NCI-H1105 treated with DMSO at 0.1 percent for 48 hours (cell line): Measurements from ENCODE around the gene RPS4Y1.
"Not testable (repeated sequence)": the region's sequence is repeated elsewhere in the genome, so short reads cannot be mapped to it uniquely, and the experiment has no call there.

Experiments
- DNase-seq: peaks from one replicate; lab custom pipeline; 2025; lab: John Stamatoyannopoulos, UW

Gene RPS4Y1

DNA sequence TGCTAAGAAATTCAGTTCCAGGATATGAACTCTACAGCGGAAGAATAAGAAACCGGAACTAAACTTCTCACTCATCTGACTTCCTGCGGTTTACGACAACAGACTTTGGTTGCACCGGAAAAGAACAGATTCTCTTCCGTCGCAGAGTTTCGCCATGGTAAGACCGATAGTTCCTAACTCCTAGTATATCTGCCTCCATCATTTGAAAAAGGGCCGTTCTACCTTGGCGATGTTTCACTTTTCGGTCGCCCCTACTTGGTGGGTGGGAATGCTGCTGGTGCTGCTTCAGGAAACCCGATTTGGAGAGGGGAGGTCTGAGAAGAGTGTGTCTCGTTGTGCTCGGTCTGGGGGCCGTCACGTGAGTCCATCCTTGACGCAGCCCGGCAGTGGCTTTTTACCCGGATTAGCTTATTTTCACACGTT lies at the start of gene RPS4Y1:
Gene RPS4Y1 (plus strand): TSS at position 132 of the 423 bp plus-strand sequence. CDS start 23 bp downstream, at position 155.
- DNase-seq = no peak

DNA sequence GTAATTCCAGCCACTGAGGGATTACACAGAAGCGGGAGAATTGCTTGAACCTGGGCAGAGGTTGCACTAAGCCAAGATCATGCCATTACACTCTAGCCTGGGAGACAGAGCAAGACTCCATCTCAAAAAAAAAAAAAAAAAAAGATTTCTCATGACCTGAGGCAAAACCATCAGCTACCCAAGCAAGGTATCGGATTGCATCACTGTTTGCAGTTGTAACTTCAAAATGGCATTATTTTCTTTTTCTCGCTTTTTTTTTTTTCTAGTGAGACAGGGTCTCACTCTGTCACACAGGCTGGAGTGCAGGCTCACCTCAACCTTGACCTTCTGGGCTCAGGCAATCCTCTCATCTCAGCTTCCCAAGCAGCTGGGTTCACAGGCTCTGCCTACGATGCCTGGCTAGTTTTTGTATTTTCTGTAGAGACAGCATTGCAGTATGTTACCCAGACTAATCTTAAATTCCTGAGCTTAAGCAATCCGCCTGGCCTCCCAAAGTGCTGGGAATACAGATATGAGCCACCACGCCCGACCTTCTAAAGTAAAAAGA lies 44.4 kb upstream of the RPS4Y1 start:
- DNase-seq = no peak

DNA sequence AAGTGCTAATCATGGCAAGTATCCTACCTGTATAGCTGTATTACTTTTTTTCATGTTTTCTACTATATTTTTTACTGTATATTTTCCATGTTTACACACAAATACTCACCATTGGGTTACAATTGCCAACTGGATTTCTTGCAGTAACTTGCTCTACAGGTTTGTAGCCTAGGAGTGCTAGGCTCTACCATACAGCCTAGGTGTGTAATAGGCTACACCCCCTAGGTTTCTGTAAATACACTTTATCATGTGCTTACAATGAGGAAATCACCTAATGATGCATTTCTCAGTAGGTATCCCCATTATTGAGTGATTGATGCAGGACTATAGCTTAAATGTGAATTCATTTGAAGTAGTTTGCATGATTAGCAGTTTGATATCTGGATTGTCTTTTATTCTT lies 43.4 kb upstream of the RPS4Y1 start:
- DNase-seq = no peak

DNA sequence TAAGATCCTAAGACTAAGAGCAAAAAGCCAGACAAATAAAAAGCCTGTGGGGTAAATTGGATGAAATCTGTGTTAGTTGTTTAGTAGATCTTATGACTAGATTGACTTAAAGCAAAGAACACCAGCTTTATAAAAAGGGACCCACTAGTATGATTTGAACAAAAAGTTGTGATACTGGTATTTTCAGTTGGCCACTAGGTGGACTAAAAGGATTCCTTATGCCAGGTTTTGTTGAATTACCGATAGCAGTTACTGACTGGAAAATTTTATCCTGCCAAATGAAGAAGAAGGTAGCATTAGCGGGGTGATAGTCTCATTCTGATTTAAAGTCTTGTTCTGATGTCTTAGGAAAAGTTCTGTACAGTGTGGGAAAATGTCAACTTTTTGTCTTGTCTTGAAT lies 41.2 kb upstream of the RPS4Y1 start:
- DNase-seq = no peak

DNA sequence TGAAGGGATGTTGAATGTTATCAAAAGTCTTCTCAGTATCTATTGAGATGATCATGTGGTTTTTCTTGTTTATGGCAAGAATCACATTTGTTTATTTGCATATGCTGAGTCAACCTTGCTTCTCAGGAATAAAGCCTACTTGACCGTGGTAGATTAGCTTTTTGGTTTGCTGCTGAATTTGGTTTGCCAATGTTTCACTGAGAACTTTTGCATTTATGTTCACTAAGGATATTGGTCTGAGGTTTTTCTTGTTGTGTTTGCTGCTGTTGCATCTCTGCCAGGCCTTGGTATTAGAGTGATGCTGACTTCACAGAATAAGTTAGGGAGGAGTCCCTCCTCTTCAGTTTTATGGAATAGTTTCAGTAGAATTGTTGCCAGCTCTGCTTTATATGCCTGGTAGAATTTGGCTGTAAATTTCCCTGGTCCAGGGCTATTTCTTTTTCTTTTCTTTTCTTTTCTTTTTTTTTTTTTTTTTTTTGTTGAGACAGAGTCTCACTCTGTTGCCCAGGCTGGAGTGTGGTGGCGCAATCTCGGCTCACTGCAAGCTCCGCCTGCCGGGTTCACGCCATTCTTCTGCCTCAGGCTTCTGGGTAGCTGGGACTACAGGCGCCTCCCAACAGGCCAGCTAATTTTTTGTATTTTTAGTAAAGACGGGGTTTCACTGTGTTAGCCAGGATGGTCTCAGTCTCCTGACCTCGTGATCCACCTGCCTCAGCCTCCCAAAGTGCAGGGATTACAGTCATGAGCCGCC lies 24.1 kb upstream of the RPS4Y1 start:
- not testable (repeated sequence) for DNase-seq

DNA sequence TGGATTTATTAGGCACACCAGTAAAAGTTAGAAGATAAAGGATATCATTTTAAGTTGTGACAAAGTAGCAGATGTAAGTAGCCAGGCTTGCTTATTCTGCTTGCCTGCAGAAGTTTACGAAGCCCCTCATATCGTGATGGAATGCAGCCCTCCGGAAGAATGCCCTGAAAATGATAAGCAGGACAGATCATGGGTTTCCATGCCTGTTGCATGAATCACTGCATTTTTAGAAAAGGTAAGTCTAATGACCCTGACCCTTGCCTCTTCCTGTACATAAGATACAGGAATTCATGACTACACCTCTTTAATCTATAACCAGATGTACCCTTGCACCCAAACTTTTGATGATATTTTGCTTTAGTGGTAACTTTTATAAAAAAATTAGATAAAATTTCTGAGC lies 16.9 kb upstream of the RPS4Y1 start:
- DNase-seq = no peak

DNA sequence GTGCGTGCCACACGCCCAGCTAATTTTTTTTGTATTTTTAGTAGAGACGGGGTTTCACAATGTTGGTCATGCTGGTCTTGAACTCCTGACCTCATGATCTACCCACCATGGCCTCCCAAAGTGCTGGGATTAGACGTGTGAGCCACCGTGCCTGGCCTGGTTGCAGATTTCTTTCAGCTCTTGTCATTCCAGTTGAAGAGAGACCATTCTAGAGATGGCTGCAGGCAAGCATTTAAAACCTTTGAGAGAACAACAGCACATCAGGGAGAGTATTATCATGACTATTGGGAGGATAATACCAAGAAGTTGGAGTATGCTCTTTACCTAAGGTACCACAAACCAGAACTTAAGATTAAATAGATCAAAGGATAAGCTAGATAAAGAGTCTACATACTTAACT lies 12.9 kb upstream of the RPS4Y1 start:
- no peak for DNase-seq

DNA sequence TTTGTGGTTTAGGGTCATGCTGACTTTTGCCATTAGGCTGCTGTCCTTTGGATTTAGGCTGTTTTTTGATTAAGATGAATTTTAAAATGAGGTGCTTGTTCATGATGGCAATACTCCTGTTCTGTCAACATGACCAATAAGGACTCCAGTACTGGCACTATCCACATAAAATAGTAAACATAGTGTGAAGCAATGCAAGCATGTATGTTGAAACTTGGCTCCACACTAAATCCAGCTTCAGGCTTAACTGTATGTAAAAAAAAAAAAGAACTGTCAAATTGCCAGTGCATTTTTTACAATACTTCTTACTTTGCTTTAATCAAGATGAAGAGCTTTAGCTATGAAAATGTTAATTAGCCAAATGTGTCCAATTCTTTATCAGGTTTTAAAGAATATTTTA lies 6.2 kb upstream of the RPS4Y1 start:
- no peak for DNase-seq

DNA sequence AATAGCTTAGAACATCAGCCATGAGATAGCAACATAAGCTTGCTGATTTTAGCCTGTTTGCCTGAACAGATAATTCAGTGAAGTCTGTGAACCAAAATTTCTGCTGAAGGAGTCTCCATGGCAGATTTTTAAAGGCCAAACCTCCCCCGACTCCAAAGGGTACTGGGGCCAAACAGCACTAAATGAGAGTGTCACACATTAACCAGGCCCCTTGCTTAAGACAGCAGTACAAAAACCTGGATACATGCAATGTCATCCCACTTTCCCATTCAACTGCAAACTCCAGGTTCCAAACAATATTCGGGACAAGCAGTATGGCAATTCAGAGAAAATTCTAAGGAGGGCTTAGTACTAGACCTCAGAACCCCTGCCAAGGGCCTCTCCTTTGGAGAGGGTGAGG lies 4.3 kb upstream of the RPS4Y1 start:
- no peak for DNase-seq

DNA sequence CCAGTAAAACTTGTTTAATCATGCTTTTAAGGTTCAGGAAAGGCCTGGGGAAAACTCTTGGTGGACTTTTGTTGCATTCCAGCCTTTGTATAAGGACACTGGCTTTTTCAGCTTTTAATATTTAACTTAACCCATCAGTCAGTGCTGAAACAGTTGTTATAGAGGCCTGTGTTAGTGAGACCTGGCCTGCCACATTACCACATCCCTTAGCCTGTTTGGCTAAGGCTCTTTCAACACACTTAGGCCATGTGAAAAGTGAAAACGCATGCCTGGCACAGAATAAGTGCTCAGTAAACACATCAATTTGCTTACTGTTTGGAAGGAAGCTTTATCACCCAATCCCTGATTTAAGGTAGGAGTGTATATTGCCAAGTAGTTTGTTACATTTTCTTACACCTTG lies 3.5 kb upstream of the RPS4Y1 start:
- no peak for DNase-seq

DNA sequence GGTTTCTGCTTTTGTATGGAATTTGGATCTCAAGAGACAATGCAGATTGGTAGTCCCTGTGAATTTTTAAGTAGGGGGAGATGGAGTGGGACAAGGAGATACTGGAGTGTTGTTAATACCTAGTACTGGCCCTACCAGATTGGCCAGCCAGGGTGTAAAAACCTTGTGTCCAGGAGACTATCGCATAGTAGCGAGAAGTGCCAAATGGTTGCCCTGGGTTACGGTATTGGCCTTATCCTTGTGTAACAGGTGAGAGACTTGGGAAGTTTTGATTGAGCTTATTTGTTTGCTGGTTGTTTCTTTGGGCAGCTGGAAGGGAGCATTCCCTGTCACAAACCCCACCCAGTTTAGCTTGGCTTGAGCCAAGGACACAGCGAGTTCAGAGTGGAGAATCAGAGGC lies 5.4 kb downstream of the RPS4Y1 start:
- DNase-seq = no peak

DNA sequence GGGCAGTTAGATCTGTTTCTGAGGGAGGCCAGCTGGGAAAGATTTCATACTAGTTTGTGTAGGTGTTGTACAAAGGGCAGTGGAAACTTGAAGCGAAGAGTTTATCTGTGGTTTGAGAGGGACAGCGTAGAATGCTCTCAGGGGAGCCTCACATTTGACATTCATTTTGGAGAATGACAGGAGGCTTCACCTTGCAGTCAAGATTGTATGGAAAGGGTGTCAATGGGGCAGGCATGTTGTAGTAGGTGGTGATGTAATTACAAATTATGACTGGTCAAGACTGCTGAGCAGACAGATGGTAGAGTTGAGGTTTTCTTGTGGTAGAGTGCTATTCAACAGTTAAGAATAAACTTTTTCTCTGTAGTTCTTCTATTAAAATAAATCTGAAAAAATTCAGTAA lies 7.0 kb downstream of the RPS4Y1 start:
- no peak for DNase-seq

DNA sequence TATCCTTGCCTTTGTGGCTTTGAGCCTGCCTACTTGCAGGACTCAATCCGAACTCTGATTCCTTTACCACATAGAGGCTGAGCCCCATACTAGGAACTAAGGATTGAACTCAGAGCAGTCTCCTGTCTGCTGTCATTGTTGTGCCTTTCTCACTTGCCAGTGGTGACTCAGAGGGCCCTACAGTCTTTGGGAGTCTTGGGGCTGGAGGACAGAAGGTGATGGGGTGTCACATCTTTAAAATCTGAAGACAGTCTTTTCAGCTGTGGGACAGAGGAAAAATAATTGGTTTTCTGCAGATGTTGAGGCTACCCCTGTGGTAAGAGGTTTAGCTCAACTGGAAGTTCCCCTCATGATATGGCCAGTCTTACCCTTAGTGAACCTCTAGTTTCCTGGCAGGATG lies 8.0 kb downstream of the RPS4Y1 start:
- DNase-seq = no peak

DNA sequence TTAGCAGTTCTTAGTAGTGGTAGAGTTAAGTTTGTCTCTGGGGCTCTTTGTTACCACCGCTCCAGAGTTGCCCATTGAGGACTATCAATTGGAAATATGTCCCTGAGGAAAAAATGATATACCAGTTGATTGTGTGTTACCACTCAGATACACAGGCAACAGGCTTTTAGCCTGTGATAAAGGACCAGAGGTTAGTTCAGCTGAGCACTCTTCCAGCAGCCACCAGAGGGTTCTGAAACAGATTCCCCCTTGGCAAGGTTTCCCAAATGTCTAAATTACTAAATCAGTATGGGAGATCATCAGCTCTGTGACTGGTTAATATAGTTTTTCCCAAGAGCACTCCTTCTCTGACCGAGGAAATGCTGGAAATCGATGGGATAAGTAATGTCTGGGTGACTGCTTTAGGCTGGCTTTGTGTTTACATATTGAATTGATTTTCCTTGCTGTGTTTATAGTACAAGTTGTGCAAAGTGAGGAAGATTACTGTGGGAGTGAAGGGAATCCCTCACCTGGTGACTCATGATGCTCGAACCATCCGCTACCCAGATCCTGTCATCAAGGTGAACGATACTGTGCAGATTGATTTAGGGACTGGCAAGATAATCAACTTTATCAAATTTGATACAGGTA lies 12.9 kb downstream of the RPS4Y1 start:
- no peak for DNase-seq

DNA sequence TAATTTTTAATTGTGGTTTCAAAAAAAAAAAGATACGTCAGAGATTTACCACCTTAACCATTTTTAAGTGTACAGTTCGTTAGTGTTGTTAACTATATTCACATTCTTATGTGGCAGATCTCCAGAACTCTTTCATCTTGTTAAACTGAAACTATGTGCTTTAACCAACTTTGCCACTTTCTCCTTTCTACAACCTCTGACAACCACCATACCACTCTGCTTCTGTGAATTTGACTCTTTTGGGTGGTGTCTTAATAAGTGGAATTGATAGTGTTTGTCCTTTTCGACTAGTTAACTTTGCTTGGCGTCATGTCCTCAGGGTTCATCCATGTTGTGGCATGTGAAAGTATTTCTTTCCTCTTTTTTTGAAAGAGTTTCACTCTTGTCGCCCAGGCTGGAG lies 15.7 kb downstream of the RPS4Y1 start:
- DNase-seq = no peak

DNA sequence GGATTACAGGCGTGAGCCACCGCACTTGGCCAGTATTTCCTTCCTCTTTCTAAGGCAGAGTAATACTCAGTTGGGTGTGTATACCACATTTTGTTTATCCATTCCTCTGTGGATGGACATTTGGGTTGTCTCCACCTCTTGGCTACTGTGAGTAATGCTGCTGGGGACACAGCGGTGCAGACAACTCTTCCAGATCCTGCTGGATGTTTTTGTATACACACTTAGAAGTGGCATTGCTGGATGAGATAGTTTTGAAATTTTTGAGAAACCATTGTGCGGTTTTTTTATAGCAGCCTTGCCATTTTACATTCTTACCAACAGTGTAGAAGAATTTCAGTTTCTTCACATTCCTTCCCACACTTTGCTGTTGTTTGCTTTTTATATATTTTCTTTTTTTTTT lies 16.3 kb downstream of the RPS4Y1 start:
- DNase-seq = no peak

DNA sequence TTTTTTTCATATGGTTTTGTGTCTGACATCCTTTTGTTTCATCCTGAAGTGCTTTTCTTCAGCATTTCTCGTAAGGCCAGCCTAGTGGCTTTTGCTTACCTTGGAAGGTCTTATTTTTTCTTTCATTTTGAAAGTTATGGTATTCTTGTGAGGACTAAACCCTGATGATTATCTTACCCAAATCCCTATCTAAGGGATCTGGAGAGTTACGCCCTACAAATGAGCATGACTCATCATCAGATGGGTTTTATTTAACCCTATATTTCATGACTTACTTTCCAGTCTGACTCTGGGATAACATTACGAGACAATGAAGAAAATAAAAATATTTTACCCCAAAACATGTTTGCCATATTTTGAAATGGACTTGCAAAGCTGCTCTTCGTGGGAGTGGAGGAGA lies 18.4 kb downstream of the RPS4Y1 start:
- no peak for DNase-seq

DNA sequence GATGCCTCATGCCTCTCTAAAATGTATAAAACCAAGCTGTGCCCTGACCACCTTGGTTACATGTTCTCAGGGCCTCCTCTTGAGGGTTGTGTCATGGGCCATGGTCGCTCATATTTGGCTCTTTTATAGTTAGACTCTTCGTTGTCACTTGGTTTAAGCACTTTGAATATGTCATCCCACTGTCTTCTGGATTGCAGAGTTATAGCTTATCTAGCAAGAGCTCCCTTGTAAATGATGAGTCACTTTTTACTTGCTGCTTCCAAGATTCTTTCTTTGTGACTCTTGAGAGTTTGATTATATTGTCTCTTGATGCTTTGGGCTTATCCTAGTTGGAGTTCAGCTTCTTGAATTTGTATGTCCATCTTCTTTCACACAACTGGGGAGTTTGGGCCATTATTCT lies 19.1 kb downstream of the RPS4Y1 start:
- DNase-seq = no peak

DNA sequence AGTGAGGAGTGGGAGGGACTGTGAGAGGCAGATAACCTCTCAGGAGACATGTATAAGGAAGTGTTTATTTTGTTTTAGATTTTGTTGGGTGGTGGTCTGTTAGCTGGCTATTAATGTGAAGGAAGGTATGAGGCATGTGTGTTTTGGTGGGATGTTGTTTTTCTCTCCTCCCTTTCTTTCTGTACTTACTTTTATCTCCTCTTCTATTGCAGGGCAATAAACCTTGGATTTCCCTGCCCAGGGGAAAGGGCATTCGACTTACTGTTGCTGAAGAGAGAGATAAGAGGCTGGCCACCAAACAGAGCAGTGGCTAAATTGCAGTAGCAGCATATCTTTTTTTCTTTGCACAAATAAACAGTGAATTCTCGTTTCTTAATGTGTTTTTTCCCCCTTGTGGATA lies 25.2 kb downstream of the RPS4Y1 start:
- DNase-seq = no peak

DNA sequence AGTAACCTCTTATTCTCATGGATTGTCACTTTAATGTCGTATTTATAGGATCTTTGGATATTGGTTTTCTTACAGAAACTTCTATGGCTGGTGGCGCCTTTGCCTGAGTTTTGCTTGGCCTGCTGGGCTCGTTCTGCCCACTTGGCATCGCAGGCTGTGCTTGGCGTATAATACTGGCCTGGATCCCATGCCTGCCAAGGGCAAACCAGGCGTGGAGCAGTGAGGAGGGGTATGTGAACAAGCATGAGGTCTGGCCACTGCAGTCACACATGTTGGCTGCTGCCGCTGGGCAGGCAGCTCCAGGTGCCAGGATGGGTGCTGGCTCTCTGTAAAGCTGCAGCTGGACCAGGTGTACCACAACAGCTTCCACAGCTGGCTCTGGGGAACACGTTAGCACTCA lies 26.1 kb downstream of the RPS4Y1 start:
- no peak for DNase-seq

DNA sequence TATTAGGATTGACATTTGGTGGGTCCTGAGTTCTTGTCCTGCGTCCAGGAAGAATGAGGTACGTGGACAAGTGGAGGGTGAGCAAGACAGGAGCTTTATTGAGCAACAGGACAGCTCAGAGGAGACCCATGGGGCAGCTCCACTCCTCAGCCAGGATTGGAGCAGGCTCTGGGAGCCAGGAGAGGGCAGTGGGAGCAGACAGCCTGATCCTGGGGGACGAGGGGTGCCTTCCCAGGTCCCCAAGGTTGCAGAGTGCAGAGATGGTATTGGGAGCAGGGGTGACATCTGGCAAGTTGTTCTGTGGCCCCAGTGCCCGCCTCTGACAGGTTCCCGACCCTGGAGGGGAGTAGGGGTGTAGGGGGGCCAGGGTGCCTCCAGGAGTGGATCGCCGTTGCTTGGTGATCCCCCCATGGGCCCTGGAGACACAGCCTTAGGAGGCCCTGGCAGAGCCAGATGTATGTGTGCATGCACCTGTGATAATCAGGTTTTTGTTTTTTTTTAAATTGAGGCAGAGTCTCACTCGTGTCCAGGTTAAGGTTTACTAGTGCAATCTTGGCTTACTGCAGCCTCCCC lies 26.7 kb downstream of the RPS4Y1 start:
- no peak for DNase-seq

DNA sequence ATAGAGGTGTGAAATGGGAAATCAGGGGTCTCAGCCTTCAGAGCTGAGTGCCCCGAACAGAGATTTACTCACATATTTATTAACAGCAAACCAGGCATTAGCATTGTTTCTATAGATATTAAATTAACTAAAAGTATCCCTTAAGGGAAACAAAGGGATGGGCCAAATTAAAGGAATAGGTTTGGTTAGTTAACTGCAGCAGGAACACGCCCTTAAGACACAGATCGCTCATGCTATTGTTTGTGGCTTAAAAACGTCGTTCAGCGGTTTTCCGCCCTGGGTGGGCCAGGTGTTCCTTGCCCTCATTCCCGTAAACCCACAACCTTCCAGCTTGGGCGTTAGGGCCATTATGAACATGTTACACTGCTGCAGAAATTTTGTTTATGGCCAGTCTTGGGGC lies 30.8 kb downstream of the RPS4Y1 start:
- DNase-seq = not testable (repeated sequence)

DNA sequence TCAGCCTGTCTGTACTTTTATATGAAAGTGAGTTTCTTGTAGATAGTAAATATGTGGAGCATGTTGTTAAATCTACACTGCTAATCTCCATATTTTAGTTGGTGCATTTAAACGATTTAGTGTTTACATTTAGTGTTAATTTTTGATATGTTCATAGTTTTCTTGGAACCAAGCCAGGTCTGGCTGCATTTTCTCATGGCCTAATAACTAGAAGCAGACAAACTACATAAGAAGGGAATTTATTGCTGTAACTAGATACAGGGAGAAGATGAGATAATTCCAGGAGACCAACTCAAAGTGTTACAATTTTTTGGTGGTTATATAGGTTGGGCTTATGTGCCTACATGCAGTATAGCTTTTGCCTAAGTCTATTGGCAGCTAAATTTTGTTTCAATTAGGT lies 32.8 kb downstream of the RPS4Y1 start:
- no peak for DNase-seq
